Body of pancreas (tissue), 4 donors: ENCODE results near the gene SMIM44. TPM values are rescaled to one million over a fixed set of nuclear protein-coding genes. Genes with fewer than 3 reads are reported as not detected.

Experiments
- ATAC-seq: fragments of 150-250 bp; one replicate; pipeline ENCODE4 v1.9.1; 2016
- DNase-seq, 4 donors: peaks; one replicate each; pipeline ENCODE4 v3.0.0-alpha.2; 2019
- H3K27ac ChIP-seq, 4 donors: fragments of 200-600 bp; sonication (generic); 1 replicate in 3 of 4; 2 replicates in 1 of 4; pipeline versions ENCODE4 v1.5.1 to v1.6.1; 2016 to 2019; ENCODE audit warnings: mild to moderate bottlenecking in 1 of 4, mixed read lengths in 1 of 4, moderate library complexity in 1 of 4
- H3K27me3 ChIP-seq, 2 donors: fragments of 200-600 bp; sonication (generic); one replicate each; pipeline ENCODE4 v1.6.0; 2016; ENCODE audit warnings: mild to moderate bottlenecking in 1 of 2
- H3K36me3 ChIP-seq, 2 donors: fragments of 200-600 bp; sonication (generic); replicated peaks in 1 of 2; 2 replicates each; pipeline ENCODE4 v1.5.1; 2016; ENCODE audit warnings: low read depth in 2 of 2; ENCODE audit not compliant: insufficient read depth in 1 of 2
- H3K4me1 ChIP-seq: fragments of 200-600 bp; sonication (generic); one replicate; pipeline ENCODE4 v1.6.0; 2016
- H3K4me3 ChIP-seq, 2 donors: fragments of 200-600 bp; sonication (generic); 1 replicate in 1 of 2; 2 replicates in 1 of 2; pipeline ENCODE4 v1.5.1; 2016 to 2019
- H3K9me3 ChIP-seq, 3 donors: fragments of 200-600 bp; sonication (generic); 1 replicate in 2 of 3; 2 replicates in 1 of 3; pipeline ENCODE4 v1.5.1; 2016
- POLR2A ChIP-seq, 3 donors: fragments of 450-650 bp; IDR thresholded peaks; one replicate each; pipeline ENCODE4 v1.6.1; 2016; ENCODE audit warnings: antibody characterized with exemption in 3 of 3, mild to moderate bottlenecking in 2 of 3
- WGBS, 2 donors: methylation state at CpG; one replicate each; pipeline ENCODE4 v1.1.5; 2017; 5-methylcytosine and 5-hydroxymethylcytosine counted together
- intact Hi-C: fragments of 100-400 bp; cut with DNase I; formaldehyde crosslinking; loops from one replicate; pipeline ENCODE4 v1.15.1; 2023
- total RNA-seq, 2 donors: library from RNA; depleted of rRNA; stranded (reverse); fragments of >200 nt; gene quantifications; one replicate each; pipeline ENCODE4 v1.1.0, GENCODE V29; 2016
- TF ChIP-seq, protein P1 (sequence below), 7 experiments: fragments of 450-650 bp in 4 of 7; fragments of 200-600 bp in 3 of 7; sonication (generic) in 3 of 7; IDR thresholded peaks; one replicate each; pipeline ENCODE4 v1.5.1; 2016 to 2019; ENCODE audit warnings: antibody characterized with exemption in 7 of 7

The SMIM44 gene
- total RNA-seq, 2 donors from 2014 or later: not detected

GRCh38 chr19:3464587-3465235 lies 18.5 kb downstream of the SMIM44 start:
- ATAC-seq: no peak
- no peak for TF ChIP-seq POLR2A (IDR thresholded peaks at IDR 0.05)
- TF ChIP-seq, protein P1, sequence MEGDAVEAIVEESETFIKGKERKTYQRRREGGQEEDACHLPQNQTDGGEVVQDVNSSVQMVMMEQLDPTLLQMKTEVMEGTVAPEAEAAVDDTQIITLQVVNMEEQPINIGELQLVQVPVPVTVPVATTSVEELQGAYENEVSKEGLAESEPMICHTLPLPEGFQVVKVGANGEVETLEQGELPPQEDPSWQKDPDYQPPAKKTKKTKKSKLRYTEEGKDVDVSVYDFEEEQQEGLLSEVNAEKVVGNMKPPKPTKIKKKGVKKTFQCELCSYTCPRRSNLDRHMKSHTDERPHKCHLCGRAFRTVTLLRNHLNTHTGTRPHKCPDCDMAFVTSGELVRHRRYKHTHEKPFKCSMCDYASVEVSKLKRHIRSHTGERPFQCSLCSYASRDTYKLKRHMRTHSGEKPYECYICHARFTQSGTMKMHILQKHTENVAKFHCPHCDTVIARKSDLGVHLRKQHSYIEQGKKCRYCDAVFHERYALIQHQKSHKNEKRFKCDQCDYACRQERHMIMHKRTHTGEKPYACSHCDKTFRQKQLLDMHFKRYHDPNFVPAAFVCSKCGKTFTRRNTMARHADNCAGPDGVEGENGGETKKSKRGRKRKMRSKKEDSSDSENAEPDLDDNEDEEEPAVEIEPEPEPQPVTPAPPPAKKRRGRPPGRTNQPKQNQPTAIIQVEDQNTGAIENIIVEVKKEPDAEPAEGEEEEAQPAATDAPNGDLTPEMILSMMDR (IDR thresholded peaks at IDR 0.05): no peak
- WGBS, 2 donors: 83 to 94% methylated on average over 24 to 28 of the region's 31 CpGs
- H3K4me3 ChIP-seq: no peak overlapping the region
- H3K9me3 ChIP-seq: no peaks in the 10 kb centered on the region
- intact Hi-C loops: loop anchor here (5.0 kb wide), 1 partner anchor 32 kb away; no protein-coding TSS in a partner anchor
- no peak overlapping the region for H3K27ac ChIP-seq
- H3K36me3 ChIP-seq: peaks cover 8% of the 10 kb centered on the region in 2 donors
- peaks cover 13% of the 10 kb centered on the region for H3K4me1 ChIP-seq
- no peak for DNase-seq
- H3K27me3 ChIP-seq: no peaks in the 10 kb centered on the region

DNA sequence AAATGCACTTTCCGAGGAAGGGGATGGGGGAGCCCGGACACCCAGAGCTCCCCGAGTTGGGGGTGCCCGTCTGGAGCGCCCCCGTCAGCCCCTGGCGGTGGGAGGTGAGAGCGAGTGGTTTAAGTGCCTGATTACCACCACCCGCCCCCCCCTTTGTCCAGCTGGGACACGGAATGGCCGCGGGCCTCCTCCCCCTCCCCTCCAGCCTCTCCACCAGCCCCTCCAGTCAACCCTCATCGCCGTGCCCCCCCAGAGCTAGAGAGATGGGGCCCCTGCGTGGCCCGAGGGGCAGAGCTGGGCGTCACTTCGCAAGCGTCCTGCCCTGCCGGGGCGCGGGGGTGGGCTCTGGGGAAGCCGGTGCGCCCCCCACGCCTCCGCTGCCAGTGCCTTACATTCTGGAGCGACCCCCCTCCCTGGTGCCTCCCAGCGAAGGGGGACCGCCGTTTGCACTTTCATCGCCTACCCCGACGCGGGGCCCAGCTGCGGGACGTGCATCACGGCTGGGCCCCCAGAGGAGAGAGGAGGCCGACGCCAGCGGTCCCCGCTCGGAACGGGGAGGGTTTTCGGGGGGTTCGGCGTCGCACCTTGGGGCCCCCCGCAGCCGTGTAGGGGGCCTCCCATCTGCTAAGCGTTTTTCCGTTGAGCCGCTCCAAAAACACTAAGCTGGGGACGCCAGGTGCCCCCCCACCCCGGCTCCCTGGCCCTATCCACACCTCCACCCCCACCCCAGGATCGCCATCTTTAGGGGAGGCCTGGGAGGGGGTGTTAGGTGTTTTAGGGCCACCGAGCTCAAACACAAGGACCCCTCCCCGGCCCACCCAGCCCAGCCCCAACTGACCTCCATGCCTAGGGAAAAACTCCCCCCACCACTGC lies 19.3 kb downstream of the SMIM44 start:
- H3K36me3 ChIP-seq: peaks cover 8% of the 10 kb centered on the region in 2 donors
- intact Hi-C loops: no loop called here
- no peaks in the 10 kb centered on the region for H3K27me3 ChIP-seq
- H3K9me3 ChIP-seq: no peaks in the 10 kb centered on the region
- TF ChIP-seq POLR2A (IDR thresholded peaks at IDR 0.05): no peak
- TF ChIP-seq, protein P1 (IDR thresholded peaks at IDR 0.05): no peak
- WGBS, 2 donors: 85 to 86% methylated on average over 19 to 55 of the region's 57 CpGs
- peaks cover 21% of the 10 kb centered on the region for H3K4me1 ChIP-seq
- ATAC-seq (no peak), DNase-seq (no peak)
- no peak overlapping the region for H3K4me3 ChIP-seq
- no peak overlapping the region for H3K27ac ChIP-seq

GRCh38 chr19:3462991-3463713 lies 20.1 kb downstream of the SMIM44 start:
- H3K27me3 ChIP-seq: no peaks in the 10 kb centered on the region
- H3K27ac ChIP-seq: no peak overlapping the region
- no peak overlapping the region for H3K4me3 ChIP-seq
- 88 to 93% methylated on average over 26 to 34 of the region's 58 CpGs for WGBS, 2 donors
- TF ChIP-seq, protein P1 (IDR thresholded peaks at IDR 0.05): no peak
- TF ChIP-seq POLR2A (IDR thresholded peaks at IDR 0.05): no peak
- ATAC-seq: no peak
- intact Hi-C loops: no loop called here
- H3K9me3 ChIP-seq: no peaks in the 10 kb centered on the region
- DNase-seq: no peak
- peaks cover 8% of the 10 kb centered on the region in 2 donors for H3K36me3 ChIP-seq
- H3K4me1 ChIP-seq: peaks cover 29% of the 10 kb centered on the region

GRCh38 chr19:3459965-3460582 lies 23.2 kb downstream of the SMIM44 start:
- Histone ChIP-seq H3K27me3 (no peaks in the 10 kb centered on the region), H3K4me3 (no peak overlapping the region), H3K9me3 (no peaks in the 10 kb centered on the region), H3K36me3 (peaks cover 8 to 15% of the 10 kb centered on the region in 2 donors), H3K27ac (peak overlapping the region; percentile 66 to 79 (median 72)), H3K4me1 (peaks cover 31% of the 10 kb centered on the region)
- no peak for DNase-seq
- ATAC-seq: peak; percentile 3
- intact Hi-C loops: no loop called here
- WGBS, 2 donors: 81 to 90% methylated on average over 12 to 15 of the region's 15 CpGs
- TF ChIP-seq POLR2A (IDR thresholded peaks at IDR 0.05): no peak
- TF ChIP-seq, protein P1 (IDR thresholded peaks at IDR 0.05): no peak
